Stimulated activated CD4-positive, alpha-beta T cell treated with anti-CD3 and anti-CD28 coated beads, Interleukin-2, amount 100 ng/mL, for 48 hours (primary cell): ENCODE measurements around the gene IGSF21.

Source experiments
- DNase-seq, 2 donors: peaks; one replicate each; pipeline ENCODE4 v3.0.0-alpha.2; 2020

IGSF21 gene

DNA sequence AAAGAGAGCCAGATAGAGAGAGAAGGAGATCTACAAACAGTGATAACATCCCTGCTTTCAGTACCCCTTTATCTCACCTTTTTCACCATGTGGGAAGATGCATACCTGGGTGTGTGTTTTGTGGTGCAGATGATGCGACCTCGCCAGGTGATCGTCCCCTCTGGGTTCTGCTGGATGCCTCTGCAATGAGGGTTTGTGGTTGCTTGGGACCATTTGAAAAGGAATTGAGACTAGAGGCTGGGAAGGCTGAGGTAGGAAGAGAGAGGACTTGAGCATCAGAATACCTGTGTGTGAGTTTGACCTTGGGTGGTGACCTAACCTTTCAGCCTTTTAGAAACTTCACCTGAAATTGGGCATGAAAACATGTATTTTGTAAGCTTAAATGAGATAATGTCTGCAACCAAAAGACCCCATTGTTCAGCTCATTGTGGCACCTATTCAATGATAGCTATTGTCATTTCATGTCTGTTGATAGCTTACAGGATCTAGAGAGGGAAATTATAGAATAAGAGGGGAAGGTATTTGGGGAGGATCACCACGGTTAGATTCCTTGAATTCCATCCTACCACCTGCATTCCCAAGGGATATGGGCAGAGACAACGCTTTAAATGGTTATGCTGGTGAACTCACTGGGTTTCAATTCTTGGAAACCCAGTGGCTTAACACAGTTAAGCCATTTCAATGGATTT lies 125.7 kb downstream of the IGSF21 start:
- no peak for DNase-seq

DNA sequence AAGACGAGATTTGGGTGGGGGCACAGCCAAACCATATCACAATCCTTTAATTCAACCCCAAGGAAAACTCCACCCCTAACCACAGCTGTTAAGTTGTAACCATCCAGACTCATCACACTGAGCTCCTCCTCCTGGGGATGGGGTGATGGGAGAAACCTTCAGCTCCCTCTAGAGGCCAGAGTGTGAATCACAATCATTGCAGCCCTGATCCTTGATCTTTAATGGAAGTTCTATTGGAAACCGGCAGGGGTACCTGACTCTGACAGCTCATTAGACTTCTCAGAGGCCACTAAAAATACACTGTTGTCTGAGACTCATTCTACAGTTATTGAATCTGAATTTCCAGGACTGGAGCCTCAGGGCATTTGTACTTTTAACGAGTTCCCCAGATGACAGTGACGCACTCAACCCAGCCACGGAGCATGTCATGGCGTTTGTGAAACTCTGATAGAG lies 127.2 kb downstream of the IGSF21 start:
- peak; percentile 3 to 11 for DNase-seq

DNA sequence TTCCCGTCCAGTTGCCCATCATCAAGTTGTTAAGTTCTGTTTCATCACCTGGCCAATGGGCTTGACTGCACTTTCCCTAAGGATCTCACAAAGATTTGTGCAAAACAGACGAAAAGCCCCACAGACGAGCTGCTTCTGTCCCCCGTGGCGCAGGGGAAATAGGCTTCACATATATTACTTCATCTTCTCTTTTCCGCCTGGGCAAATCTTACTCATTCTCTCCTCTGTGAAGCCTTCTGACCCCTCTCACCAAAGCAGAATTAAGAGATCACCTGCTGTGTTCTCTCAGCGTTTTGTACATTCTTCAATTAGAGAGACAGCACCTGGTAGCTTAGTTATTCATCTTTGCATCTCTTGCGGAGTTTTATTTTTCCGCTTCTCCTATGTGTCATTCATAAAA lies 129.8 kb downstream of the IGSF21 start:
- DNase-seq = no peak

DNA sequence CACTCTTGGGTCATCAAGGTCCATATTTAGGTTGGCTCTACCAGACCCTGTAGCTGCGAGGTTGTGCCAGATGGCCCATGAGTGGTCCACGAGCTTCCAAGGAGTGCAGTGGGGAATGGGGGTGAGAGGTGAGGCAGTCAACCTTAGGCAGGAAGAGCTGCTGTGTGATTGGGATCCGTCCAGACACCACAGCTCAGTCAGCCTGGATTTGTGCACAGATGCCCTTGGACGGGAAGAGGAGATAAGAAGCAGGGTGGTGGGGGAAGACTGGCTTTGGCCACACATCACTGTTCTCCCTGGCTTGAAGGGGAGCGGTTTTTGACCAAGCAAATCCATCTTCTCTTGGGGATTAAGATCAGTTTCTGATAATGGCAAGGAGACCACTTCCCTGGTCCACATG lies 130.6 kb downstream of the IGSF21 start:
- DNase-seq = no peak

DNA sequence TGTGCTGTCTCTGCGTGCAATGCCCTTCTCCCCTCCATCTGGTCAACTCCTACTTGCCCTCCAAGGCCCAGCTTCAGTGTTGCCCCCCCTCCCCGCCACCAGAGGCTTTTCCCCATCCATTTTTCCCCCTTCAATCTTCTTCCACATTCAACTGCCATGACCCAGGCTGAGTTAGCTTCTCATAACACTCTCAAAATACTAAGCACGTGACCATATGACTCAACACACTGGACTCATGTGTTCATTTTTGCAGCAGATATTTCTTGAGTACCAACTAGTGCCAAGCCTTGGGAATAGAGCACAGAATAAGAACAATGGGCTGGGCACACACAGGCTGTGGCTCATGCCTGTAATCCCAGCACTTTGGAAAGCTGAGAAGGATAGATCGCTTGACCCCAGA lies 132.1 kb downstream of the IGSF21 start:
- DNase-seq = no peak

DNA sequence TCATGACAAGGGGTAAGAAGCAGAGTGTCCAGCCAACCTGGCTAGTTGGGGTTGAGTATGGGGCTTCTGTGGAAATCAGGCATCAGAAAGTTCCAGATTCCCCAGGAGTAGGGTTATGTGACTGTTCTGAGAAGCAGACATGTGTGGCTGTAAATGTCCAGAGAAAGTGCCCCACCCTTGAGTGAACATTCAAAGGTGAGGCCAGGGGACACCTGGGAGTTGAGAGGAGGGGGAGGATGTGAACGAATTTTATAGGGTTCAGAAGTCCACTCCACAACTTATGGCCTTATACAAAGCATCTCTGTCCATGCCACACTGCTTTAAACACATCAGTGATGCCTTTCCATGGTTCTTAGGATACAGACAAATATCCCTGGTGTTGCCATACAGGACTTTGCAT lies 133.3 kb downstream of the IGSF21 start:
- no peak for DNase-seq

DNA sequence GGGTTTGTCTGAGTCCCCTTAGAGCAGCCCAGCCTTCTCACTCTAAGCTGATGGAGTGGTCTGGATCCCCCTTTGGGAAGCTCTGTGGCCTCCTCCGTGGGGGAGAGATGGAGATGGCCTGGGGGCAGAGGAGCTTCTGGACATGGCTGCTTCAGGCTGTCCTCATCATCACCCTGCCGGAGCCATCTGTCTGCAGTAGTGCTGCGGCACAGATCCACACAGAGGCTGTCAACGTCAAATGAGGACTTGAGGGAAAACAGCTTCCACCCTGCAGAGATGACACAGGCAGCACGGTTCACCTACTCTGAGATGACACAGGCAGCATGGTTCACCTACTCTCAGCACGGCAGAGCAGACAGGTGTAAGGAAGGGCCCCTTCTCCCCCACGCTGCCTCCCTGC lies 134.3 kb downstream of the IGSF21 start:
- DNase-seq = no peak

DNA sequence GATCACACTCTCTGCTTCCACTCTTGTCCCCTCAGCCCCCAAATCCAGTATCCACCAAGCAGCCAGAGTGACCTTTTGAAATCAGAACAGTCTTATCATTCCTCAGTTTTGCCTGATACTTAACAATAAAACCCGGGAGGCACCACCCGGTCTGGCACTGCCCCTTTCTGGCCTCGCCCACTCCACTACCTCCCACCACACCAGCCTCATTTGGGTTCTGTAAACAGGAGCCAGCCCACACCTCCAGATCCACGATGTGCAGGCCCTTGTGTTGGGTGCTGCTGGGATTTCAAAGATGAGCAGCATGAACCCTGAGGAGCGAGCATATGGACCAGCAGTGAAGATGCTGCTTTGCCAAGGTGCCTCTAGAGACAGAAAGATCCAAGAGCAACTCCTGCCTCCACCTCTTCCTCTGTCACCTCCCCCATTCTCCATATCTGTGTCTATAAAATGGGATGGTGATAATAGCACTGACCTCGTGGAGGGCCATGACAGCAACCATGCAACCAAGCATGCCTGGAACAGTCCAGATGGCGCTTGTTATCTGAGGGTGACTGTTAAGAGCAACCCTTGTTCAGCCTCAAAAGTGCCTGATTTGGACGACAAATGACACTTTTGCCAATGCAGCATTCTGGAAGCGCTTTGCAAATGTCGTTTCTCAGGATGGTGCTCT lies 136.0 kb downstream of the IGSF21 start:
- no peak for DNase-seq

DNA sequence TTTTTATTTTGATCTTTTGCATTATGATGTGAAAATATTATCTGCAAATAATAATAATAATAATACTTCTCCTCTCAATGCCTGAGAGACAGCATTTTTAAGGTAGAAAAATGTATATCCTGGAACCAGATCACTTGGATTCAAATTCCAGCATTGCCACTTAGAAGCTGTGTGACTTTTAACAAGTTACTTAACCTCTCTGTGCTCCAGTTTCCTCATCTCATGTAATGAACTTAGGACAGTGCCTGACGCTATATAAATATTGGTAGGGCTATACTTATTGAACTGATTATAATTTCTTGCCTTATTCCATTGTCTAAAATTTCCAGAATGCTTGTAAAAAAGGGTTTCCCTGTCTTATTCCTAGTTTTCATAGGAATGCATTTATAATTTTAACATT lies 137.2 kb downstream of the IGSF21 start:
- no peak for DNase-seq

DNA sequence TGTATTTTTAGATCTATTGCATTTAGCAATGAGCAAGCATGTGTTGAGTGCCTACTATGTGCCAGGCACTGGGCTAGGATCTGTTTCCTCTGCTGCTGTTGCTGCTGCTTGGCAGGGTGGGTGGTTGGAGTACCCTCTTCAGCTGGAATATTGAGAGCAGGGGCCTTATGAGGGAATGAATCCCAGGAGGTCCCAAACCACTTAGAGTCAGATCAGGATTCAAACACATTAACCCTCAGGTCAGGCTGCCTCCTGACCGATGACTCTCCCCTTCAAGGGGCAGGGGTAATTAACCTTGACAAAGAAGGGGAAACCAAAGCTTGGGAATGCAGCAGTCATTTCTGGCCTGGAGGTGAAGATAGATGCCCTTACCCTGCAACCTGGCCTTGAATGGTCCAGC lies 138.0 kb downstream of the IGSF21 start:
- DNase-seq = no peak

DNA sequence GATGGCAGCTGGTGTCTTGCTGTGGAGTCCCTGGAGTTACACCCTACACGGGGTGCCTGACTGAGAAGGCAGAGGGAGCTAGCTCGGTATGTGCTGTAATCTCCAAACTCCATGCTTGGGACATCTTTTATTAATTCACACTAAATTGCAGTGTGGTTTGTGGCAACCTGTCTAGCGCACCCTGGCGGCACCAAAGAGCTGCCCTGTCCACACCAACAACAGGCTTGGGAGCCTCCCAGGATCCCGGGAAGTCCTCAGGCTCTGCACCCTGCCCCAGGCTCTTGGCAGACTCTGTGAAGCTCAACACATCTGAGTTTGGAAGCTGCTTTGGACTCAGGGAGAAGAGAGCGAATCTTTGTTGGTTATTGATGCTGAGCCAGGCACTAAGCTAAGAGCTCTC lies 138.9 kb downstream of the IGSF21 start:
- DNase-seq = no peak

DNA sequence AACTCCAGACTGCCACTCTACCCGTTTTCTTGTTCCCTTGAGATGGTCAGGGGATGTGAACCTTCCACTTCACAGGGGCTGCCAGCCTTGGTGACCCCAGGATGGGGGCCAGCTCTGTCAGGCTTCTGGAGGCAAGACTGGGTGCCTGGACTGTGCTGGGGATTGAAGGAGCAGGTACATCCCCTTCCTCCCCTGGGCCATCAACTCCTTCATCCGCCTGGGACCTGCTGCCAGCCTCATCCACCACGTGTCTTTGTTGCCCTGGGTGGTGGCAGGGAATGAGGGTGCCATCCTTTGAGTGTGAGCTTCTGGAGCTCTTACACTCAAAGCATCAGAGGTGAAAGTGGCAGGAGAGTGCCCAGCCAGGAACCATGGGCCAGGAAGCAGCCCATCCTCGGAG lies 139.6 kb downstream of the IGSF21 start:
- DNase-seq = no peak

DNA sequence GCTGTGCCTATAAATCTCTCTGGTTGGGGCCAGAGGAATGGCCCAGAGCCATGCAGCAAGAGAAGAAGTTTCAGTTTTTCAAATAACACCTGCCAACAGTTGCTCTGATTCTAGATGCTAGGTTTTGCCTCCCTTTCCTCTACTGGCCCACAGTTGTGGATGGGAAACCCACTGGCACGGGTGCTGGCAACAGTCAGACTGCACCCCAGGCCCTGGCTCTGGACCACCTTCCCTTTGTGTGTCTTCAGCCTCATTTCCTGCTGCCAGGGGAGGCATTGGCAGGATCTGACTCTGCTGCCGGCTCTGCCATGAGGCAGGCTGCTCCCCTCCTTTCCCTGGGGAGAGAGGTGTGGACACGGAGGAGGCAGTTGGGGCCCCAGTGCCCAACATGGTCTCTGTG lies 142.0 kb downstream of the IGSF21 start:
- DNase-seq = no peak

DNA sequence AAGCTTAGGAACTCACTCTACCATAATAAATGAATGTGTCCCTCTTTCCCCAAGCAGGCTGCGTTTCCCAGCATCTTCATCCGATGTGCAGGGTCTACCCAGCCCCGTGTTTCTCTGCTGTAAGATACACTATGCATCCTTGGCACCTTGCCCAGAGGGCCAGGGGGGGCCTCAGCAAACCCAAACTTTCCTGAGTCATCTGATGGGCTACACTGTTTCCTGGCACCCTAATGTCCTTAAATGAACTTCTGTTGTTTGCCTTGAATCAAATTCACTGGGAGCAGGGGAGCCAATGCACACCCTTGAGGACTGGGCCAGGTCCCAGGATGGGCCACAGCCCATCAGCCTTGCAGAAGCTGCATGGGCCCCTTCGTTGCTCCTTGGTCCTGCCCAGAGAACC lies 145.5 kb downstream of the IGSF21 start:
- no peak for DNase-seq

DNA sequence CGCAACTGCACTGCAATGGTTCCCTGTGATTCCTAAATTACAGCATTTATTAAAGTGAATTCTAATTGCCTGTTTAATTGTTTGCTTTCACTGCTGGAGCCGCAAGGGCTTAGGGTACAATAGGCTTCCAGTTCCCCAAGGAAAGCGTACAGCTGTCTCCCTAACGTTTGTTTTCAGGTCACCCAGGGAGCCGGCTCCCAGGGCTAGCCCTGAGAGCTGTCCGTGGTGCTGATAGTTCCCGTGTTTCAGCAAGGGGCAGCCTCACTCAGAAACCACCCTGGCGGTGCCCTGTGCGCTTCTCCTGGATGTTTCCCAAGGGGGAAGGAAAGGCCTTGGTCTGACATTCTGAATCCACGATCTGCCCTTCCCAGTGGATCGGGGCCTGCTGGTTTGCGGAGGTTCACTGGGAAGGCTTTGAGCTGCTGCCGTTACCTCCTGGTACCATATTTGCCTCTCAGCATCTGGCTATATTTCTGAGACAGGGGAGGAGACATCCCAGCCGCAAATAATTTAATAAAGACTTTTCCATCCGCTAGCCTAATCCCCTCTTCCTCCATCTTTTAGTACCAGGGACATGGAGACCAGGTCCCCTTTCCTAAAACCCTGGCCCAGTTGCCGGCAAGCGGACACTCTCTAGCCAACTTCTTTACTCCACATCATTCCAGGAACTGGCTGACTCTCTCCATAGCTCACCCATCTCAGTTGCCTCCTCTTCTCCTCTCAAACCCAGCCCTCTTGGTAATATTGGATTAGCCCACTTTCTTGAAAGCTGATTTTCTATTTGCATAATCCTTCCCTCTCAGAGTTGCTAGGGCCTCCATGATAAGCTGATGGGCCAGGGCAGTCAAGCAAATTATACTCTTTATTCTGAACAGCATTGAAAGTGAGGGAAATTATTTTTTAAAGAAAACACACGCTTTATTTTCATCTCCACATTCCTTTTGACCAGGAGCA lies 149.0 kb downstream of the IGSF21 start:
- DNase-seq = peak in 1 of 2 donors; percentile 23

DNA sequence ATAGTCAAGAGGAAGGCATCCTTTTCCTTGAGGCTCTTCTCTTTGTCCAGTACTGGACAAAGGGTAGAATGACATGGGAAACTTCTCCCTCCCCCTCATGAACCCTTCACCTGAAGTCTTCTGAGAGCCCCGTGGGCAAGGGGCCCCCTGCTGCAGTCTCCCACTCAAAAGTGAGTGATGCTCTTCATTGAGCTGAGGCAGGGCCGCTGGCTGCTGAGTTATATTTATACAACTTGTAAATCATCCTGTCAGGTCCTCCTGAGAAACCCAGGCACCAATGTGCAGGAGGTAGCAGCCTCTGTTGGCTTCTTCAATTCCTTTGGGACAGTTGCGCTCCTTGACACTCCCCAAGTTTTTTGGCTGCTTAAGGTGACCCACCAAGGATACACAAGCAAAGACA lies 150.2 kb downstream of the IGSF21 start:
- DNase-seq = no peak

DNA sequence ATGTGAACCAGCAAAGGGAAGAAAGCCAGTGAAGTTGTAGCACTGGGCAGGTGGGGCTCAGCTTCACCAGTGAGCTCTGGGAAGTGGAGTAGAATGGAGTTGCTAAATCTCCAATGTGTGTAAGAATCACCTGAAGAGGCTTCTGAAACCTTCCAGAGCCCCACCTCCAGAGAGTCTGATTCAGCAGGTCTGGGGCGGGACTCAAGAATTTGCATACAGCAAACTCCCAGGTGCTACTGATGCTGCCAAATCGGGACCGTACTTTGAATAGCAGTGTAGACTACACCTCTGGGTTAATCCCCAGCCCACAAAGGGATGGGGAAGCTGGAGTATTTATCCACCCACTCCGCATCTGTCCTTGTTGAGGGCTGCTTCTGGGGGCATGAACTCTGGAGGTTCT lies 154.3 kb downstream of the IGSF21 start:
- no peak for DNase-seq

DNA sequence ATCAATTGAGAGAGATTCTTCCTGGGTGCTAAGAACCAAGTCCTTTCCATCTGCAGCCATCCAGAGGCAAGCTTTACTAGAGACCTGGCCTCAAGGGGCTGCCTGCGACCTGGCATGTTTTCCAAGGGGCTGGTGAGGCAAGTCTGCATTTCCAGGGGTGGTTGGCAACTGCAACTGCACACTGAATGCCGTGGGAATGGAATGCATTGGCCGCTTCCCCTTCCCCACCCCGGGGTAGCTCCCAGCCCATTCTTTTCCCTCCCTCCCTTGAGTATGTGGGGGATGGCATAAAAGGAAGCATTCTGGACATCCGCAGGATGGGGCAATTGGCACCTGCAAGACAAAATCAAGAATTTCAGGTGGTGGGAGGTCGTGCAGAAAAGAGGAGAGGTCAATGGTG lies 155.1 kb downstream of the IGSF21 start:
- DNase-seq = no peak

DNA sequence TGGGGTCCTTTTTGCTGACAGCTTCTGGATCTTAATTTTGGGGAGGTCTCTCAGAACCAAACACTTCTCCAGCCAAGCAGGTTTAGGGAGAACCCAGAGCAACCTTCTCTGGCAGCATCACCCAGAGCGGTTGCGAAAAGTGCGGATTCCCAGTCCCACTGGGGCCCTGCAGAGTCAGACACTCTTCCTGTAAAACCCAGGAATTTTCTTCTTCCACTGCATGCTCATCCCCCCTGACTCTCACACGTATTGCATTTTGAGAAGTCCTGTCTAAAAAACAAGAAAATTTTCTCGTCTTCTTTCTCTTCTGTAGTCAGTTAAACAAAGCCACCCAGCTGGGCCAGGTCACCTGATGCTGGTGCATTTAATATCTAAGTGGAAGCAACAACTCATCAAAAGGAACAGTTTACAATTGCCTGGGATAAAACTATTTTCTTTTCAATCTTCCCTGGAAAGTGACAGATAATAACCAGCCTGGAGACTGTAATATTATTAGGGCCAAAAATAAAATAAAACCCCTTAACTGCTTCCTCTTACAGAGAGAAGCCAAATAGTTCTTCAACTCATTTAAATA lies 156.0 kb downstream of the IGSF21 start:
- no peak for DNase-seq

DNA sequence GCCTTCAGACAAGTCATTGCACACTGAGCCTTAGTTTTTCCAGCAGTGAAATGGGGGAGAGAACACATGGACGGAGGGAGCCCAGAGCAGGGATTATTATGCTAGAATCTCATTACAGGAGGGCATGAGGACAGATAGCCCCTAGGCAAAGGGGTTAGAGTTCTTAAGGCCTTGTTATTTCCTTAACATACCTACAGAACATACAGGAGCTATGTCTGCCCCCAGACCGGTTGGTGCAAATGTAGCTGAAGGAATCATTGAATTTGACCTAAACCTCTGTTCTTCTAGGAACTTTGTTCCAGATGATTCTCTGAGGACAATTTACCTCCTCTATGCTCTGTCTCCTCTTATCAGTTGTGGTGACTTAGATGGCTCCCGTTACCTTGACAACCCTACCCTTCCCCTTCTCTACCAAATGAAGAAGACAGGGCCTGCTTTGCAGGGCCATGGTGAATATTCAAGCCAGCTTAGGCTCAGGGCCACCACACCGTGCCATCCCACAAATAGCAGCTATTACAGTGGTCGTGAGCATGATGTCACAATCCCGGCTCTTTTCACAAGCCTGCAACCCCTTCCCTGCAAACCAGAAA lies 156.9 kb downstream of the IGSF21 start:
- no peak for DNase-seq

DNA sequence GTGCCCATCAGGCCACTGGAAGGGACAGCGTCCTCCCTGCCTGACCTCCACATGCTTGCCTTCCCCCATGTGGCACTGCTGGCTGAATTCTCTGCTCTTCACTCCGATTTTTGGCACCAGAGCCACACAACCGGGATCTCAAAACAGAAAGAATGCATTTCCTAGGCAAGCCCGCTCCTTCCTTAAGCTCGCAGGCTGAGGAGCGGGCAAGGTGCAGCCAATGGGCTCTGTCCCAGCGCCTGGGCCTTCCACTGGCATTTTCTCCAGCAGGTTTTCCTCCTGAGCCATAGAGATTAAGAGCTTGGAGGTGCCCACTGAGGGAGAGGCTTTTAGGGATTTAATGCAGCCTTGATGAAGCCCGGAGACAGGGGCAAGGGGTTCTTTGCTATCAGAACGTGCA lies 158.0 kb downstream of the IGSF21 start:
- DNase-seq = no peak

DNA sequence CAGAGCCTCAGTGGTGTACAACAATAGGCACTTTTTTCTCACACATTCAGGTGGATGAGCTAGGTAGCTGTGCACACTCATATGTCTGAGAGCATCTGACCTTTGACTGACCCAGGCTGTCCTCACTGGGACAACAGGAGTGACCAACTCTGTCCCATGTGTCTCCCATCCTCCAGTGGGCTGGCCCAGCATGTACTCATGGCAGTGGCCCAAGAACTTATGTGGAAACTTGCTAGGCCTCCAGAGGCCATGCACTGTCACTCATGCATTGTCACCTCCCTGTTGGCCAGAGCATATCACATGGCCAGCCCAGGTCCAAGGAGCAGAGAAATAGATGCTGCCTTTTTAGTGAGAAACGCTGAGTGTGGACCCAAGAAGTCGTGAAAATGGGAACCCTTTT lies 158.8 kb downstream of the IGSF21 start:
- DNase-seq = no peak

DNA sequence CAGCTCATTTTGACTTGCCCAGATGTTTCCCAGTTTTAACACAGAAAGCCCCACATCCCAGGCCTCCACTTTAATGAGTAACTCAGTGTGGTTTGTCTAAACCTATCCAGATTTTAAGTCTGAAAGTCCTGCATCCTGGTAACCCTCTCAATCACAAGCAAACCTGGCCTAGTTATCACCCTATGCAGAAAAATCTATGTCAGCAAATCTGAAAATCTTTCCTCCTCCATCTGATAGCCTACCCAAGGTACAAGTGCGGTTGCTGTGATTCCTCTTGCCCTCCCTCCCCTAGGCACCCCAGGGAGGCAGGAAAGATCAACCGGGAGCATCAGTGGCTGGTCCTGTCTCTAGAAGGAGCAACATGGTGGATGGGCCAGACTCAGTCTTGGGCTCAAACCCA lies 163.7 kb downstream of the IGSF21 start:
- DNase-seq = no peak
